Neuronal stem cell (in vitro differentiated cells): ENCODE measurements around the gene SYCP2.

Experiments
- DNase-seq: peaks from one replicate; pipeline ENCODE4 v3.0.0-alpha.2; 2013; ENCODE audit warnings: low spot score
- H2AFZ ChIP-seq: one replicate; pipeline ENCODE4 v1.6.1; 2013; ENCODE audit warnings: mild to moderate bottlenecking, low read length, inconsistent platforms
- H2AK5ac ChIP-seq: 2 replicates; pipeline ENCODE4 v1.6.1; 2013; ENCODE audit warnings: low read depth, mild to moderate bottlenecking, inconsistent platforms, low read length, moderate library complexity, mixed read lengths
- H2BK120ac ChIP-seq: 2 replicates; pipeline ENCODE4 v1.6.1; 2013; ENCODE audit warnings: low read depth, mild to moderate bottlenecking, inconsistent platforms, low read length, moderate library complexity, mixed read lengths
- H2BK12ac ChIP-seq: one replicate; pipeline ENCODE4 v1.6.1; 2013; ENCODE audit warnings: low read length, inconsistent platforms
- H2BK15ac ChIP-seq: 2 replicates; pipeline ENCODE4 v1.6.1; 2013; ENCODE audit warnings: mild to moderate bottlenecking, low read length, inconsistent platforms, mixed read lengths
- H2BK5ac ChIP-seq: one replicate; pipeline ENCODE4 v1.6.1; 2013; ENCODE audit warnings: inconsistent platforms, mild to moderate bottlenecking, low read length, moderate library complexity
- H3K14ac ChIP-seq: one replicate; pipeline ENCODE4 v1.6.1; 2013; ENCODE audit warnings: low read length, inconsistent platforms
- H3K18ac ChIP-seq: 2 replicates; pipeline ENCODE4 v1.6.1; 2013; ENCODE audit warnings: low read length, inconsistent platforms
- H3K23ac ChIP-seq: 2 replicates; pipeline ENCODE4 v1.6.1; 2013; ENCODE audit warnings: low read depth, mild to moderate bottlenecking, mixed read lengths, low read length, inconsistent platforms; ENCODE audit not compliant: poor library complexity
- H3K27ac ChIP-seq: replicated peaks from 3 replicates; pipeline ENCODE4 v1.5.1; 2013; ENCODE audit warnings: low read length, inconsistent platforms
- H3K27me3 ChIP-seq, 3 experiments: 2 replicates each; pipeline ENCODE4 v1.6.1; 2013; ENCODE audit warnings: low read length in 3 of 3, mild to moderate bottlenecking in 2 of 3, inconsistent platforms in 1 of 3, low read depth in 1 of 3, mixed read lengths in 1 of 3, moderate library complexity in 1 of 3; ENCODE audit not compliant: control insufficient read depth in 3 of 3, insufficient read depth in 3 of 3
- H3K36me3 ChIP-seq, 2 donors: replicated peaks in 1 of 2; 2 replicates each; pipeline ENCODE4 v1.6.1; 2013; ENCODE audit warnings: low read length in 2 of 2; ENCODE audit not compliant: control insufficient read depth in 2 of 2, insufficient read depth in 2 of 2
- H3K4ac ChIP-seq: 2 replicates; pipeline ENCODE4 v1.6.1; 2013; ENCODE audit warnings: inconsistent platforms, mild to moderate bottlenecking, low read length, moderate library complexity
- H3K4me1 ChIP-seq, 2 donors: 1 replicate in 1 of 2; 2 replicates in 1 of 2; pipeline ENCODE4 v1.6.1; 2013; ENCODE audit warnings: low read length in 2 of 2, low read depth in 1 of 2; ENCODE audit not compliant: control insufficient read depth in 2 of 2, insufficient read depth in 1 of 2
- H3K4me2 ChIP-seq: one replicate; pipeline ENCODE4 v1.6.1; 2013; ENCODE audit warnings: mild to moderate bottlenecking, low read length, inconsistent platforms; ENCODE audit not compliant: insufficient read depth, poor library complexity, severe bottlenecking
- H3K4me3 ChIP-seq, 2 donors: 2 replicates each; pipeline ENCODE4 v1.5.1; 2013; ENCODE audit warnings: low read length in 2 of 2, mild to moderate bottlenecking in 2 of 2, inconsistent platforms in 1 of 2, moderate library complexity in 1 of 2
- H3K79me1 ChIP-seq: one replicate; pipeline ENCODE4 v1.6.1; 2013; ENCODE audit warnings: low read depth, mild to moderate bottlenecking, inconsistent platforms, low read length, moderate library complexity
- H3K9ac ChIP-seq: one replicate; pipeline ENCODE4 v1.6.1; 2013; ENCODE audit warnings: mild to moderate bottlenecking, low read depth, low read length, inconsistent platforms; ENCODE audit not compliant: poor library complexity
- H3K9me3 ChIP-seq, 2 donors: replicated peaks in 1 of 2; 2 replicates each; pipeline versions ENCODE3 to v1.6.1; 2013; ENCODE audit warnings: low read length in 2 of 2, mild to moderate bottlenecking in 2 of 2, inconsistent platforms in 1 of 2, low read depth in 1 of 2, mixed read lengths in 1 of 2, moderate library complexity in 1 of 2; ENCODE audit not compliant: control insufficient read depth in 2 of 2, insufficient read depth in 1 of 2
- H4K8ac ChIP-seq: one replicate; pipeline ENCODE4 v1.6.1; 2013; ENCODE audit warnings: low read depth, mild to moderate bottlenecking, inconsistent platforms, low read length, moderate library complexity
- H4K91ac ChIP-seq: one replicate; pipeline ENCODE4 v1.6.1; 2013; ENCODE audit warnings: low read length, low read depth, mild to moderate bottlenecking, inconsistent platforms; ENCODE audit not compliant: poor library complexity
- WGBS, 2 donors: extraction: QIAGEN DNeasy Blood & Tissue Kit; methylation state at CpG; one replicate each; pipeline ENCODE4 v1.1.7; 2013; ENCODE audit warnings: missing lambda C conversion rate in 2 of 2, mixed read lengths in 1 of 2; ENCODE audit not compliant: insufficient read length in 2 of 2, insufficient replicate concordance in 1 of 2; ENCODE audit errors: extremely low coverage in 2 of 2; 5-methylcytosine and 5-hydroxymethylcytosine counted together

Gene SYCP2

GRCh38 chr20:59831024-59831915, 102.2 kb downstream of the SYCP2 start:
- H3K4ac ChIP-seq = no peak overlapping the region
- no CpG with 5 or more reads among the region's 23 CpGs for WGBS, 2 donors
- no peak overlapping the region for H4K91ac ChIP-seq
- H3K4me3 ChIP-seq = no peak overlapping the region
- no peak overlapping the region for H3K14ac ChIP-seq
- no peaks in the 10 kb centered on the region for H3K9me3 ChIP-seq
- H2AK5ac ChIP-seq = no peak overlapping the region
- H3K23ac ChIP-seq = no peak overlapping the region
- no peak overlapping the region for H2BK12ac ChIP-seq
- peak overlapping the region; percentile 51 for H3K18ac ChIP-seq
- H3K4me1 ChIP-seq = peaks cover 0 to 9% of the 10 kb centered on the region in 2 donors
- H2BK120ac ChIP-seq = no peak overlapping the region
- H2AFZ ChIP-seq = no peak overlapping the region
- peaks cover 0 to 41% (median 0%) of the 10 kb centered on the region in 3 experiments for H3K27me3 ChIP-seq
- DNase-seq = no peak
- H4K8ac ChIP-seq = no peak overlapping the region
- no peak overlapping the region for H3K4me2 ChIP-seq
- H2BK5ac ChIP-seq = no peak overlapping the region
- no peaks in the 10 kb centered on the region for H3K36me3 ChIP-seq
- H3K27ac ChIP-seq = no peak overlapping the region
- H3K79me1 ChIP-seq = no peaks in the 10 kb centered on the region
- H2BK15ac ChIP-seq = peak overlapping the region; percentile 51
- no peak overlapping the region for H3K9ac ChIP-seq

GRCh38 chr20:59830665-59831023, 102.8 kb downstream of the SYCP2 start:
- Histone ChIP-seq H3K36me3 (no peaks in the 10 kb centered on the region), H3K79me1 (no peaks in the 10 kb centered on the region), H3K4ac (no peak overlapping the region), H3K27ac (no peak overlapping the region), H2BK120ac (no peak overlapping the region), H3K4me1 (peaks cover 0 to 5% of the 10 kb centered on the region in 2 donors), H3K23ac (no peak overlapping the region), H4K8ac (no peak overlapping the region), H2BK12ac (no peak overlapping the region), H3K9ac (no peak overlapping the region), H3K4me2 (no peak overlapping the region), H3K14ac (no peak overlapping the region), H2BK5ac (no peak overlapping the region), H3K18ac (peak overlapping the region; percentile 51), H3K4me3 (no peak overlapping the region), H2AK5ac (no peak overlapping the region), H3K27me3 (peaks cover 0 to 40% (median 0%) of the 10 kb centered on the region in 3 experiments), H3K9me3 (no peaks in the 10 kb centered on the region), H2BK15ac (peak overlapping the region; percentile 51), H2AFZ (no peak overlapping the region), H4K91ac (no peak overlapping the region)
- no CpG with 5 or more reads among the region's 6 CpGs for WGBS, 2 donors
- DNase-seq = no peak

- Histone ChIP-seq H3K4me1 (peaks cover 0 to 5% of the 10 kb centered on the region in 2 donors), H3K4ac (no peak overlapping the region), H3K27ac (no peak overlapping the region), H3K36me3 (no peaks in the 10 kb centered on the region), H2AK5ac (no peak overlapping the region), H3K14ac (no peak overlapping the region), H3K4me2 (no peak overlapping the region), H3K18ac (no peak overlapping the region), H3K4me3 (no peak overlapping the region), H2BK120ac (no peak overlapping the region), H4K91ac (no peak overlapping the region), H3K23ac (no peak overlapping the region), H2BK5ac (no peak overlapping the region), H4K8ac (no peak overlapping the region), H2BK15ac (no peak overlapping the region), H2BK12ac (no peak overlapping the region), H3K27me3 (peaks cover 0 to 34% (median 0%) of the 10 kb centered on the region in 3 experiments), H3K9ac (no peak overlapping the region), H3K9me3 (no peaks in the 10 kb centered on the region), H3K79me1 (no peaks in the 10 kb centered on the region), H2AFZ (no peak overlapping the region)
- WGBS, 2 donors = 100% methylated on average over 1 of the region's 12 CpGs; no CpG with 5 or more reads in 1 of the 2 donors
- no peak for DNase-seq
Measured at GRCh38 chr20:59829786-59830664, 103.4 kb downstream of the SYCP2 start.
